Measurements from ENCODE around the gene FDPS. TPM values are rescaled to one million over a fixed set of nuclear protein-coding genes. Genes with fewer than 3 reads are reported as not detected.
A peak's percentile ranks its signal among the peaks of the same experiment; 100 is the strongest.

The FDPS gene
- total RNA-seq, 1 donor = 21.5 TPM

DNA sequence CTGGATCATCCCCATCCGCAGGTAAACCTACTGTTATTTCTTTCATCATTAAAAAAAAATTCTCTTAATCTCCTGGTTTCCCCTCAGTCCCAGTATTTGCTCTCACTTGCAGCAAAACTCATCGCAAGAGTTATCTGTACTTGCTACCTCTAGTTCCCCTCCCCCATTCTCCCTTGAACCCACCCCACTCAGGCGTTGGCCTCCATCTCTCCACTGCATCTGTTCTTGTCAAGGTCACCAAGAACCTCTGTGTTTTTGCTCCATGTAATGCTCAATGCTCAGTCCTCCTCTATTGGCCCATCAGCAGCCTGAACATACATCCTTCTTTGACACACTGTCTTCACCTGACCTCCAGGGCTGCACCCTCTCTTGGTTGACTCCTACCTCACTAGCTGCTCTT is 12.0 kb upstream of the FDPS start:
- no peaks in the 10 kb centered on the region for H3K9me3 ChIP-seq (ENCODE audit: low read depth, low read length)
- H3K4me1 ChIP-seq (ENCODE audit: insufficient read depth, low read length) = peaks cover 4% of the 10 kb centered on the region
- H3K27me3 ChIP-seq (ENCODE audit: insufficient read depth, low read length) = peaks cover 23% of the 10 kb centered on the region
- H3K4me3 ChIP-seq (ENCODE audit: low read length) = no peak overlapping the region

DNA sequence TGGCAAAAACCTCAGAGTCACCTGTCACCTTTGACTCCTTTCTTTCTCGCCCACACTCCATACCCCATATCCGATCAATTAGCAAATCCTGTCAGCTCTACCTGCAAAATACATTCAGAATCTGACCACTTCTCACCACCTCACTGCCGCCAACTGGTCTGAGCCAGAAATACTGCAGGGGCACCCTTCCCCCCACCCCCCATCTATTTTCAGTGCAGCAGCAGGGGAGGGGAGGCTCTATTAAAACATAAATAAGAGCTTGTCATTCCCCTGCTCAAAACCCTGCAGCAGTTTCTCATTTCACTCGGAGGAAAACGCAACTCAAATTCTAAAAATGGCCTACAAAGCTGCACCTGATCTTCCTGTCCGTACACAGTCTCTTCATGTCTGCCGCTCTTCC is 11.3 kb upstream of the FDPS start:
- Histone ChIP-seq H3K4me1 (ENCODE audit: insufficient read depth, low read length) (peaks cover 4% of the 10 kb centered on the region), H3K27me3 (ENCODE audit: insufficient read depth, low read length) (peaks cover 23% of the 10 kb centered on the region), H3K4me3 (ENCODE audit: low read length) (no peak overlapping the region), H3K9me3 (ENCODE audit: low read depth, low read length) (no peaks in the 10 kb centered on the region)

DNA sequence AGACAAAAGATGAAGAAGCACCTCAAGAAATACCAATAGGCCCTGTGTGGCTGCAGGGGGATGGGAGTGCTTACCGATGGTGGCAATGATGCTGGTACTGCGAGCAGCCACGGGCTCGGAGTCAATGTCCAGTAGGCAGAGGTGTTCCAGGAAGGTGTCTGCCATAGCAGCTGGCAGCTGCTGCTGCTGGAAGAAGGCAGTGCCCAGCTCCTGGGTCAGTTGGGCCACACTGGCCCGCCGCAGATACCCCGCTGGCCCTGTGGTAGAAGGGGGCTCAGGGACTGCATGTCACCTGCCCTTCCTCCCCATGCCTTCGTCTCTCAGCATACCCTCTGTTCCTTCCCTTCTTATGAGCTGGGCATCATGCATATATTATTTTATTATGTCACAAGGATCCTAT is 8.6 kb upstream of the FDPS start:
- Histone ChIP-seq H3K4me1 (ENCODE audit: insufficient read depth, low read length) (peaks cover 3% of the 10 kb centered on the region), H3K4me3 (ENCODE audit: low read length) (no peak overlapping the region), H3K27me3 (ENCODE audit: insufficient read depth, low read length) (peaks cover 12% of the 10 kb centered on the region)

DNA sequence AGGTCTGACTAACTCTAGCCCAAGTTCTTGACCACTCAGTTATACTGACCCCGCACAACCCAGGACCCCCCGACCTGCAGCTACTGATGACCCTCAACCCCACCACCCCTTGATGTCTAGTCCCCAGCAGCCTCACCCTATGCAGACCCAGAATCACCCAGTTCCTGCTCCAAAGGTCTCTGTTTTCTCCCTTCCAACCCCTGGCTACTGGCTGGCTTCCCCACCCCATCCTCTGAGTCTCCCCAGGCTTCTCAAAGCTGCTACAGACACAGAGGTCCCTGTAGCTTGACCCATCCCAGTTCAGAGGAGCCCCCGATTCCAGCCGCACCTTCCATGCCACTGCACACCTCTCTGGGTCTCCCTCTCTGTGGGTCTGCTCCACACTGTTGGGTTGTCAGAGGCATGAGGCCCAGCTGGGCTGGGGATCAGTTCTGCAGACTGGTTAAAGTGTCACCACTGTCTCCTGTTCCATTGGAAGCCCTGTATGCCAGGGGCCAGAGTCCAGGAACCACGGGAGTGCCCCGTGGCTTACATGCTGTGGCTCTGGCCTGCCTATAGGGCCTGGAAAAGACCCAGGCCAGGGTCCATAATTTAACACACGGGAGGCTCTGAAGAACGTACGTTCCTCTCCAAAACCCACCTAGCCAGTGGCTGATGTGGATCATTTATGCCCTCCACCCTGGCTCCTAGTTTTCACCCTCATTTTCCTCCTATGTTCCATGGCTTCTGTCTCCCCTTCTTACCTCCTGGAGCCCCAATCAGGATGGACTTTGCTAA is 7.9 kb upstream of the FDPS start:
- no peak overlapping the region for H3K4me3 ChIP-seq (ENCODE audit: low read length)
- H3K4me1 ChIP-seq (ENCODE audit: insufficient read depth, low read length) = no peaks in the 10 kb centered on the region
- H3K9me3 ChIP-seq (ENCODE audit: low read depth, low read length) = no peaks in the 10 kb centered on the region
- peaks cover 6% of the 10 kb centered on the region for H3K27me3 ChIP-seq (ENCODE audit: insufficient read depth, low read length)

More for the DNA sequence above, 8.6 kb upstream of the FDPS start:
- H3K9me3 ChIP-seq (ENCODE audit: low read depth, low read length) = no peaks in the 10 kb centered on the region

DNA sequence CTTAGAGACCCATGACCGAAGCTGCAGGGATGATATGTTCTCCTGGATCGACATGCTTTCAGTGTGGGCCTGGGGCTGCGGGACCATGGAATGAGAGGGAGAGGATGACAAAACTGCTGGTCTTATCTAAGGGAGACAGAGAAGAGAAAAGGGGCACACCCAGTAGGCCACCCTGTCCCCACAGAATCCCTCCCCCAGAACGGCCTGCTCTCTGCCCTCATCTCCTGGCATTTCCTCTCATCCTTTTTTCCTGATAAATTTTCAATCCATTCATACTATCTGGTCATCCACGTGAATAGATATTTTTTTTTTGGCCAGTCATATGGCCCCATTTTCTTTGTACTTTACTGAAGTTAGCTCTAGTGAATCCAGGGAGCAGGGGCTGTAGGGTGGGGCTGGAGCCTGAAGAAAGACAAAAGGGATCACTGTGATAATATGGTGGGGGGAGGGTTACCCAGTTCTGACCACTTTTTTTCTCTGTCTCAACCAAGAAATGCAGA is 7.3 kb upstream of the FDPS start, which contains the start of gene PKLR:
Gene PKLR (minus strand): TSS at position 97 of the 500 bp plus-strand sequence. CDS start 43 bp downstream, at position 54.
- H3K4me3 ChIP-seq (ENCODE audit: low read length) = no peak within 1 kb of the TSS
- H3K4me1 ChIP-seq (ENCODE audit: insufficient read depth, low read length) = no peaks in the 10 kb centered on the region
- peaks cover 2% of the 10 kb centered on the region for H3K27me3 ChIP-seq (ENCODE audit: insufficient read depth, low read length)
- no peaks in the 10 kb centered on the region for H3K9me3 ChIP-seq (ENCODE audit: low read depth, low read length)

DNA sequence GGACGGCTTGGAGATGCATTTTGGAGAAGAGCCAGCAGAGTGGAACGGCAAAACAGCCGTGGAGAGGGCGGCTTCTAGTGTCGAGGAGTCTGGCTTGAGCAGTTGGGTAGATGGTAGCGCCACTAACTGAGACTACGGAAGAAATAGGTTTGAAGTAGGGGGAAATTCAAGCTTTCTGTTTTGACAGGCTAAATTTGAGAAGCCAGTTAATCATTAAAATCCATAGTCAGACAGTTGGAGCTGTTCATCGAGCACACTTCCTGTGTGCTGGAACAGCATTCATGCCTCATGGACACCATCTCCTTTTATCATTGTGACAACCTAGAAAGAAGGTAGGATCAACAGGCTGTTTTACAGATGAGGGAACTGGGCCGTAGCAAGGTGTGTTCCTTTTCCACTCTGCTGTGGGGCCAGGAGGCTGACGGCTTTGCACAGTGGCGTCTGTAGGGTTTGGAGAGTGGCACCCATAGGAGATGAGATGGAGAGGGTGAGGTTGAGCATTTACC is 4.1 kb upstream of the FDPS start:
- no peak overlapping the region for H3K4me3 ChIP-seq (ENCODE audit: low read length)
- no peaks in the 10 kb centered on the region for H3K9me3 ChIP-seq (ENCODE audit: low read depth, low read length)
- H3K4me1 ChIP-seq (ENCODE audit: insufficient read depth, low read length) = peaks cover 15% of the 10 kb centered on the region
- no peaks in the 10 kb centered on the region for H3K27me3 ChIP-seq (ENCODE audit: insufficient read depth, low read length)

DNA sequence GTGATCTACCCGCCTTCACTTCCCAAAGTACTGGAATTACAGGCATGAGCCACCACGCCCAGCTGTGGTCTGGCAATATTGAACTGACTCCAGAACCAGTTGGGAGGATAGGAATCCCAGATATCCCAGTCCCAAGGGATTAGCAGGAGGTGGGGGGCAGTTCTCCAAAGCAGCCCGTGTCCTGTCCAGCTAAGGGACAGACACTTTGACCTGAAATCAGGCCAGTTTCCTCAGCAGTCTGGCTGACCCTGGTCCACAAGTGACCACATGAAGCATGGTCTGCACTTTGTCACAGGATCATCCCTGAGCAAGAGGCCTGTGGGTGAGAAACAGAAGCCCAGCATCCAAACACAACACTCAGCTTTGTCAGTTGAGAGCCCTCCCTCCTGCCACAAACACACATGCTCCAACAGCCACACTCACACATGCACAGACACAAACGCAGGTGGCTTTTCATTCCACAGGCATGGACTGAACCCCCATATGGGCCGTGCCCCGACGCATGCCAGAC is 2.7 kb upstream of the FDPS start:
- Histone ChIP-seq H3K9me3 (ENCODE audit: low read depth, low read length) (no peaks in the 10 kb centered on the region), H3K27me3 (ENCODE audit: insufficient read depth, low read length) (no peaks in the 10 kb centered on the region), H3K4me1 (ENCODE audit: insufficient read depth, low read length) (peaks cover 25% of the 10 kb centered on the region), H3K4me3 (ENCODE audit: low read length) (no peak overlapping the region)

DNA sequence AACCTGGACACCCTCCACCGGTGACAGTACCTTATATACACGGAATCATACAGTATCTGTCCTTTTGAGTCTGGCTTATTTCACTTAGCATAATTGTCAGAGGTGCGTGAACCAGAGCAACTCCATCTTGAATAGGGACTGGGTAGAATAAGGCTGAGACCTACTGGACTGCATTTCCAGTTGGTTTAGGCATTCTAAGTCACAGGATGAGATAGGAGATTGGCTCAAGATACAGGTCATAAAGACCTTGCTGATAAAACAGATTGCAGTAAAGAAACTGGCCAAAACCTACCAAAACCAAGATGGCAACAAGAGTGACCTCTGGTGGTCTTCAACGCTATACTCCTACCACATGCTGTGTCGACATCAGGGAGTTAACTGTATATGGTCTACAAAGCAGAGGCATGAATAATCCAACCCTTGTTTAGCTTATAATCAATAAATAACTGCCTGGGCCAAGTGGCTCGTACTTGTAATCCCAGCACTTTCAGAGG is 1.4 kb upstream of the FDPS start:
- H3K9me3 ChIP-seq (ENCODE audit: low read depth, low read length) = no peaks in the 10 kb centered on the region
- H3K4me3 ChIP-seq (ENCODE audit: low read length) = no peak overlapping the region
- H3K27me3 ChIP-seq (ENCODE audit: insufficient read depth, low read length) = no peaks in the 10 kb centered on the region
- H3K4me1 ChIP-seq (ENCODE audit: insufficient read depth, low read length) = peaks cover 25% of the 10 kb centered on the region

DNA sequence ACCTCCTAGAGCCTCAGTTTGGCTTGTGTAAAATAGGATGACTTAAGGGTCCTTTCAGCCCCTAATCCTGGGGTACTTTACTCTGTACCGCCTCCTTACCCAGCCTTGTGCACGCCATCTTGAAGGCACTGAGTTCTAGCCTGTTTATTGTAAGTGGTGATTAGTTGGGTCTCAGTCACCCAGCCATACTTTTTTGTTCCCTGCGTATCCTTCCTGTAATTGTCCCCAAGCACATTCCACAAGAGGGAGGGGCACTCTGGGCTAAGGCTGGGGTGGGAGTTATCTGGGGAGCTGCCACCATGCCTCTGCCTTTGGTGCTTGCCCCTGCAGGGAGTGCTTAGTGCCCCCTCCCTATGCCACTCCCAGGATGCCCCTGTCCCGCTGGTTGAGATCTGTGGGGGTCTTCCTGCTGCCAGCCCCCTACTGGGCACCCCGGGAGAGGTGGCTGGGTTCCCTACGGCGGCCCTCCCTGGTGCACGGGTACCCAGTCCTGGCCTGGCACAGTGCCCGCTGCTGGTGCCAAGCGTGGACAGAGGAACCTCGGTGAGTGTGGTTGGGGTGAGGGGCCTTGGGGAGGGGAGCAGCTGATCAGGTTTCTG is 856 bp downstream of the FDPS start:
- Histone ChIP-seq H3K4me1 (ENCODE audit: insufficient read depth, low read length) (peaks cover 25% of the 10 kb centered on the region), H3K27me3 (ENCODE audit: insufficient read depth, low read length) (no peaks in the 10 kb centered on the region), H3K9me3 (ENCODE audit: low read depth, low read length) (no peaks in the 10 kb centered on the region), H3K4me3 (ENCODE audit: low read length) (peak overlapping the region; percentile 87)

DNA sequence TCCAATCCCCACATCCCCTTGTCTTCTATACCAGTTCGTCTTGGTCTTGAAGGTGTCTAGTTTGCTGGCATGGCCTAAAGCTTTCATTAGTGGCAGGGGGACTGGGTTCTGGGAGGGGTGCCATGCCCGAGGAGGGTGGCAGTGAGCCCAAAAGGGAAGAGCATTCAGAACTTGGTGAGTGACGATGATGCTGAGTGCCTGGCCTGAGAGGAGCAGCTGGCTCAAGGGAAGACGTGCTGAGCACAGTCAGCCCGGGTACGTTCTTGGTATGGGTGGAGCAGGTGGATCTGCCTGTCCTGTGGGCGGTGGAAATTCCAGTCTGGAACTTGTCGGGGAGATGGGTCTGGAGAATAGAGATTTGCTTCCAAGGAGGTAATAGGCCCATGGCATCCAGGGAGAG is 4.6 kb downstream of the FDPS start:
- Histone ChIP-seq H3K27me3 (ENCODE audit: insufficient read depth, low read length) (no peaks in the 10 kb centered on the region), H3K4me1 (ENCODE audit: insufficient read depth, low read length) (peaks cover 17% of the 10 kb centered on the region), H3K4me3 (ENCODE audit: low read length) (no peak overlapping the region)

DNA sequence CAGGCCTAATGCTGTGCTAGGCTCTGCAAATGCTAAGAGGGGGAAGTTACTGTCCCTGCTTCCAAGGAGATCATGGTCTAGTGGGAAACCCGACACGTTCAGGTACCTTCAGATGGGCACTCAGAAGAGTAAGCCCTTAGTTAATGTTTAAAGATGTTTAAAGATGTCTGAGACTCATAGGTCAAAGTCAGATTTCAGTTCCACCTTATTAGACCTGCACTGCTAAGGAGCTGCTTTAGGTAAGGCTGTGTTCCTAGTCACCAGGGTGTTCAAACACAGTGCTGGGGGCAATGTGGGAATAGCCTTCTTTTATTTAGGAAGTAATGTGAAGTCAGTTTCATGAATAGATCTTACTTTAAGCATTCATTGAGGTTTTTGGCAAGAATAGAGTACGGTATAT is 8.3 kb downstream of the FDPS start:
- Histone ChIP-seq H3K9me3 (ENCODE audit: low read depth, low read length) (no peaks in the 10 kb centered on the region), H3K4me3 (ENCODE audit: low read length) (no peak overlapping the region), H3K4me1 (ENCODE audit: insufficient read depth, low read length) (peaks cover 25% of the 10 kb centered on the region), H3K27me3 (ENCODE audit: insufficient read depth, low read length) (no peaks in the 10 kb centered on the region)

More for the DNA sequence above, 4.6 kb downstream of the FDPS start:
- H3K9me3 ChIP-seq (ENCODE audit: low read depth, low read length) = no peaks in the 10 kb centered on the region

DNA sequence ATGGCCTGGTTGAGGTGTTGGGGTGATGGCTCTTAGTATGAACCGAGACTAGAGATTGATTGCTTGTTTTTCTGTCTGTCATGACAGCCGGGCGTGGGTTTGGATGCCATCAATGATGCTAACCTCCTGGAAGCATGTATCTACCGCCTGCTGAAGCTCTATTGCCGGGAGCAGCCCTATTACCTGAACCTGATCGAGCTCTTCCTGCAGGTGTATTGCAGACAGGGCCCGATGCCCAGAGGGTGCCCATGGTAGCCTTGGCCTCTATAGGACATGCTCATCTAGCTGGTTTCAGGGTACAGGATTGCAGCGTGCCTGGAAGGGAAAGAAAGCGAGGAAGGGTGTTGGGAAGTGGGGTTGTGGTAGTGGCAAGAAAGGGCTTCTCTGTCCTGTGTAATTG is 9.4 kb downstream of the FDPS start:
- Histone ChIP-seq H3K9me3 (ENCODE audit: low read depth, low read length) (no peaks in the 10 kb centered on the region), H3K27me3 (ENCODE audit: insufficient read depth, low read length) (no peaks in the 10 kb centered on the region), H3K4me1 (ENCODE audit: insufficient read depth, low read length) (peaks cover 33% of the 10 kb centered on the region), H3K4me3 (ENCODE audit: low read length) (no peak overlapping the region)

DNA sequence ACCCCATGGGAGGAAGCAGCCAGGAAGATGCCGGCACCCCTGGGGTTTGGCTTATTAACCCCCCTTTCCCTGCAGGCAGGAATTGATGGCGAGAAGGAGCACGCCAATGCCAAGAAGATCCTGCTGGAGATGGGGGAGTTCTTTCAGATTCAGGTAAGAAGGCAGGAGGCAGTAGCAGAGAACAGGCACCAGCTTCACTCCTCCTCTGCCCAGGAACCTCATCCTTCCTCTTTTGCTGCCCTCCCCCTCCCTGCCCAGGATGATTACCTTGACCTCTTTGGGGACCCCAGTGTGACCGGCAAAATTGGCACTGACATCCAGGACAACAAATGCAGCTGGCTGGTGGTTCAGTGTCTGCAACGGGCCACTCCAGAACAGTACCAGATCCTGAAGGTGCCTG is 10.9 kb downstream of the FDPS start:
- peaks cover 34% of the 10 kb centered on the region for H3K4me1 ChIP-seq (ENCODE audit: insufficient read depth, low read length)
- no peak overlapping the region for H3K4me3 ChIP-seq (ENCODE audit: low read length)
- no peaks in the 10 kb centered on the region for H3K27me3 ChIP-seq (ENCODE audit: insufficient read depth, low read length)
- no peaks in the 10 kb centered on the region for H3K9me3 ChIP-seq (ENCODE audit: low read depth, low read length)

DNA sequence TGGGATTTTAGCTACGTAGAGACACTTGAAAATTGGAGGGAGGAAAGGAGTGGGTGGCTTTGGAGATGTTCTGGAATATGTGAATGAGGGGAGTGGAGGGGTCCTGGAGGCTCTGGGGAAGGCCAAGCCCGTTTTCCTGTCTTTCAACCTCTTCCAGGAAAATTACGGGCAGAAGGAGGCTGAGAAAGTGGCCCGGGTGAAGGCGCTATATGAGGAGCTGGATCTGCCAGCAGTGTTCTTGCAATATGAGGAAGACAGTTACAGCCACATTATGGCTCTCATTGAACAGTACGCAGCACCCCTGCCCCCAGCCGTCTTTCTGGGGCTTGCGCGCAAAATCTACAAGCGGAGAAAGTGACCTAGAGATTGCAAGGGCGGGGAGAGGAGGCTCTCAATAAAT is 11.6 kb downstream of the FDPS start:
- H3K9me3 ChIP-seq (ENCODE audit: low read depth, low read length) = no peaks in the 10 kb centered on the region
- peaks cover 41% of the 10 kb centered on the region for H3K4me1 ChIP-seq (ENCODE audit: insufficient read depth, low read length)
- no peaks in the 10 kb centered on the region for H3K27me3 ChIP-seq (ENCODE audit: insufficient read depth, low read length)
- peak overlapping the region; percentile 22 for H3K4me3 ChIP-seq (ENCODE audit: low read length)

All from mononuclear cell (primary cell).